Gastroesophageal sphincter (tissue), 4 donors: Measurements from ENCODE around the gene SCAMP2. TPM values are rescaled to one million over a fixed set of nuclear protein-coding genes. Genes with fewer than 3 reads are reported as not detected.

Experiments used
- ATAC-seq: fragments of 150-250 bp; one replicate; pipeline ENCODE4 v1.9.1; 2016; ENCODE audit warnings: mild to moderate bottlenecking, moderate library complexity
- H3K27ac ChIP-seq, 4 donors: fragments of 200-600 bp; sonication (generic) in 3 of 4; 1 replicate in 3 of 4; 2 replicates in 1 of 4; pipeline ENCODE4 v1.5.1; 2016 to 2019
- H3K27me3 ChIP-seq: fragments of 200-600 bp; sonication (generic); one replicate; pipeline ENCODE4 v1.5.1; 2019
- H3K36me3 ChIP-seq, 2 donors: fragments of 200-600 bp; sonication (generic); one replicate each; pipeline ENCODE4 v1.5.1; 2019; ENCODE audit warnings: control low read depth in 1 of 2
- H3K4me1 ChIP-seq, 3 donors: fragments of 200-600 bp; sonication (generic); 1 replicate in 2 of 3; 2 replicates in 1 of 3; pipeline ENCODE4 v1.5.1; 2016 to 2019; ENCODE audit warnings: control low read depth in 2 of 3
- H3K4me3 ChIP-seq, 2 donors: fragments of 200-600 bp; sonication (generic); one replicate each; pipeline ENCODE4 v1.5.1; 2019; ENCODE audit warnings: mild to moderate bottlenecking in 1 of 2, moderate library complexity in 1 of 2
- H3K9me3 ChIP-seq, 3 donors: fragments of 200-600 bp; sonication (generic); one replicate each; pipeline ENCODE4 v1.5.1; 2017 to 2019; ENCODE audit warnings: control low read depth in 2 of 3
- EP300 ChIP-seq: sonication (generic); formaldehyde crosslinking; IDR thresholded peaks from one replicate; pipeline ENCODE4 v1.6.1; 2017; ENCODE audit warnings: antibody characterized with exemption, mild to moderate bottlenecking
- POLR2A ChIP-seq, 2 donors: fragments of 450-650 bp; IDR thresholded peaks; one replicate each; pipeline ENCODE4 v1.6.1; 2017; ENCODE audit warnings: antibody characterized with exemption in 2 of 2, mild to moderate bottlenecking in 2 of 2, moderate library complexity in 1 of 2
- POLR2AphosphoS5 ChIP-seq: sonication (generic); formaldehyde crosslinking; IDR thresholded peaks from one replicate; pipeline ENCODE4 v1.6.1; 2017; ENCODE audit warnings: antibody characterized with exemption
- WGBS, 2 donors: methylation state at CpG; one replicate each; pipeline ENCODE4 v1.1.5; 2018; ENCODE audit warnings: low coverage in 1 of 2; 5-methylcytosine and 5-hydroxymethylcytosine counted together
- total RNA-seq, 4 donors: library from RNA; depleted of rRNA; stranded (reverse); fragments of >200 nt; gene quantifications; one replicate each; pipeline ENCODE4 v1.1.0, GENCODE V29; 2016
- TF ChIP-seq, protein P1 (sequence below), 4 experiments: fragments of 200-600 bp in 2 of 4; fragments of 450-650 bp in 2 of 4; sonication (generic) in 1 of 4; IDR thresholded peaks; one replicate each; pipeline ENCODE4 v1.5.1; 2017 to 2019; ENCODE audit warnings: antibody characterized with exemption in 4 of 4, mild to moderate bottlenecking in 2 of 4, moderate library complexity in 2 of 4

SCAMP2 gene
- total RNA-seq, 4 donors from 2014 or later = 45.6 to 111 (median 72.1) TPM

- no peak for TF ChIP-seq EP300
- no peak for TF ChIP-seq POLR2A (IDR thresholded peaks at IDR 0.05)
- TF ChIP-seq, protein P1, sequence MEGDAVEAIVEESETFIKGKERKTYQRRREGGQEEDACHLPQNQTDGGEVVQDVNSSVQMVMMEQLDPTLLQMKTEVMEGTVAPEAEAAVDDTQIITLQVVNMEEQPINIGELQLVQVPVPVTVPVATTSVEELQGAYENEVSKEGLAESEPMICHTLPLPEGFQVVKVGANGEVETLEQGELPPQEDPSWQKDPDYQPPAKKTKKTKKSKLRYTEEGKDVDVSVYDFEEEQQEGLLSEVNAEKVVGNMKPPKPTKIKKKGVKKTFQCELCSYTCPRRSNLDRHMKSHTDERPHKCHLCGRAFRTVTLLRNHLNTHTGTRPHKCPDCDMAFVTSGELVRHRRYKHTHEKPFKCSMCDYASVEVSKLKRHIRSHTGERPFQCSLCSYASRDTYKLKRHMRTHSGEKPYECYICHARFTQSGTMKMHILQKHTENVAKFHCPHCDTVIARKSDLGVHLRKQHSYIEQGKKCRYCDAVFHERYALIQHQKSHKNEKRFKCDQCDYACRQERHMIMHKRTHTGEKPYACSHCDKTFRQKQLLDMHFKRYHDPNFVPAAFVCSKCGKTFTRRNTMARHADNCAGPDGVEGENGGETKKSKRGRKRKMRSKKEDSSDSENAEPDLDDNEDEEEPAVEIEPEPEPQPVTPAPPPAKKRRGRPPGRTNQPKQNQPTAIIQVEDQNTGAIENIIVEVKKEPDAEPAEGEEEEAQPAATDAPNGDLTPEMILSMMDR (IDR thresholded peaks at IDR 0.05) = no peak
- TF ChIP-seq POLR2AphosphoS5 = no peak
- peaks cover 0 to 29% (median 11%) of the 10 kb centered on the region in 3 donors for H3K4me1 ChIP-seq
- WGBS, 2 donors = 86 to 88% methylated on average over 1 to 3 of the region's 3 CpGs
These were observed 18.3 kb upstream of the SCAMP2 start for GRCh38 chr15:74891469-74891868.

GRCh38 chr15:74890665-74890960 is 17.4 kb upstream of the SCAMP2 start:
- Histone ChIP-seq H3K27me3 (no peaks in the 10 kb centered on the region), H3K9me3 (no peaks in the 10 kb centered on the region), H3K27ac (peak overlapping the region in 3 of 4 donors; percentile 84 to 89 (median 89)), H3K4me1 (peaks cover 0 to 29% (median 11%) of the 10 kb centered on the region in 3 donors), H3K4me3 (peak overlapping the region; percentile 60 to 82), H3K36me3 (peaks cover 0 to 42% of the 10 kb centered on the region in 2 donors)
- WGBS, 2 donors = 0% methylated on average over 1 of the region's 1 CpG; no CpG with 5 or more reads in 1 of the 2 donors
- no peak for ATAC-seq
- TF ChIP-seq POLR2A (IDR thresholded peaks at IDR 0.05) (no peak), POLR2AphosphoS5 (no peak), EP300 (no peak)
- TF ChIP-seq, protein P1 (IDR thresholded peaks at IDR 0.05) = no peak

More at GRCh38 chr15:74891469-74891868, 18.3 kb upstream of the SCAMP2 start:
- Histone ChIP-seq H3K9me3 (no peaks in the 10 kb centered on the region), H3K36me3 (peaks cover 0 to 51% of the 10 kb centered on the region in 2 donors), H3K27ac (no peak overlapping the region), H3K27me3 (no peaks in the 10 kb centered on the region), H3K4me3 (no peak overlapping the region)
- no peak for ATAC-seq

DNA sequence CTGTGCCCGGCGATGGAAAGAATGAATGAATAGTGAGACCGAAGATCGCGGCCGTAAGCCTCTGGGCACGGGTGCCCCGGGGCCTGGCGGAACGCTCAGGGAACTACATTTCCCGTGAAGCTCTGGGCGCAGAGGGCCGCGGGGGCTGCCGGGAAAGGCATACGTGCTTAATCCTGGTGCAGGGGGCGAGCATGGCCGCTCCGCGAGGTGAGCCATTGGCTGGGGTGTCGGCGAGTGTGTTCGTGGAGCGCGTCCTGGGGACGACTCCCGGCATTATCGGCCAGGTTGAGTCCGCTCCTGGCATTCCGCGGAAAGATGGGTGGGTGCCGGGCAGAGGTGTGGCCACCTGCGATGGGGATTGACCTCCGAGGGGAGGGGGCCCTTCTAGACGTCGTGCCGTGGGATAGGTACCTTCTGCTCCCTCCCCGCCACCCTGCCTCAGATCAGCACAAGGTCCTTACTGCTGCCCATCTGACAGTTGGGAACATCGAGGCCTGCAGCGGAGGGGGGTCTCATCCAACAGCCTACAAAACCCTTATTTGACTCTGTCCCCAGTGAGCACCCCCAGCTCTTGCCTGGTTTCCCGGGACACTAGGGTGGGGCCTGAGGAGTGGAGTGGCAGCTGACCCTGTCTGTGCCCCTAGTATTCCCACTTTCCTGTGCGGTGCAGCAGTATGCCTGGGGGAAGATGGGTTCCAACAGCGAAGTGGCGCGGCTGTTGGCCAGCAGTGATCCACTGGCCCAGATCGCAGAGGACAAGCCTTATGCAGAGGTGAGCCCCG is 16.9 kb upstream of the SCAMP2 start, which contains the start of gene MPI:
TSS of gene MPI (plus strand) at position 160 of the 782 bp plus-strand sequence. CDS start at position 192, 32 bp downstream.
- peak within 1 kb of the TSS; percentile 60 to 82 for H3K4me3 ChIP-seq
- H3K27me3 ChIP-seq = no peaks in the 10 kb centered on the region
- H3K9me3 ChIP-seq = no peaks in the 10 kb centered on the region
- TF ChIP-seq, protein P1 (IDR thresholded peaks at IDR 0.05) = peak in 3 of 4 experiments; percentile 17 to 61 (median 43)
- TF ChIP-seq POLR2A (IDR thresholded peaks at IDR 0.05) (peak; percentile 30 to 52), POLR2AphosphoS5 (peak; percentile 48), EP300 (no peak)
- peaks cover 0 to 29% (median 11%) of the 10 kb centered on the region in 3 donors for H3K4me1 ChIP-seq
- WGBS, 2 donors = 0 to 12% methylated on average over 4 to 34 of the region's 47 CpGs
- H3K27ac ChIP-seq = peak within 1 kb of the TSS in 3 of 4 donors; percentile 84 to 89 (median 89)
- H3K36me3 ChIP-seq = peaks cover 0 to 37% of the 10 kb centered on the region in 2 donors
- peak; percentile 97 for ATAC-seq

GRCh38 chr15:74889390-74889882 is 16.3 kb upstream of the SCAMP2 start:
- 3 to 9% methylated on average over 8 of the region's 8 CpGs for WGBS, 2 donors
- H3K27me3 ChIP-seq = no peaks in the 10 kb centered on the region
- peak overlapping the region in 3 of 4 donors; percentile 84 to 89 (median 89) for H3K27ac ChIP-seq
- TF ChIP-seq EP300 = no peak
- TF ChIP-seq, protein P1 (IDR thresholded peaks at IDR 0.05) = no peak
- TF ChIP-seq POLR2AphosphoS5 = no peak
- TF ChIP-seq POLR2A (IDR thresholded peaks at IDR 0.05) = no peak
- H3K36me3 ChIP-seq = peaks cover 0 to 33% of the 10 kb centered on the region in 2 donors
- peak overlapping the region; percentile 60 to 82 for H3K4me3 ChIP-seq
- peaks cover 0 to 29% (median 11%) of the 10 kb centered on the region in 3 donors for H3K4me1 ChIP-seq
- peak; percentile 66 for ATAC-seq
- H3K9me3 ChIP-seq = no peaks in the 10 kb centered on the region
